ENCODE data around the gene KMT2E. TPM values are rescaled to one million over a fixed set of nuclear protein-coding genes. Genes with fewer than 3 reads are reported as not detected.

KMT2E gene
- total and polyA plus RNA-seq, 2 donors (not counting 1 experiment from before 2014, with no cell fraction given): 32.4 to 328 TPM

DNA sequence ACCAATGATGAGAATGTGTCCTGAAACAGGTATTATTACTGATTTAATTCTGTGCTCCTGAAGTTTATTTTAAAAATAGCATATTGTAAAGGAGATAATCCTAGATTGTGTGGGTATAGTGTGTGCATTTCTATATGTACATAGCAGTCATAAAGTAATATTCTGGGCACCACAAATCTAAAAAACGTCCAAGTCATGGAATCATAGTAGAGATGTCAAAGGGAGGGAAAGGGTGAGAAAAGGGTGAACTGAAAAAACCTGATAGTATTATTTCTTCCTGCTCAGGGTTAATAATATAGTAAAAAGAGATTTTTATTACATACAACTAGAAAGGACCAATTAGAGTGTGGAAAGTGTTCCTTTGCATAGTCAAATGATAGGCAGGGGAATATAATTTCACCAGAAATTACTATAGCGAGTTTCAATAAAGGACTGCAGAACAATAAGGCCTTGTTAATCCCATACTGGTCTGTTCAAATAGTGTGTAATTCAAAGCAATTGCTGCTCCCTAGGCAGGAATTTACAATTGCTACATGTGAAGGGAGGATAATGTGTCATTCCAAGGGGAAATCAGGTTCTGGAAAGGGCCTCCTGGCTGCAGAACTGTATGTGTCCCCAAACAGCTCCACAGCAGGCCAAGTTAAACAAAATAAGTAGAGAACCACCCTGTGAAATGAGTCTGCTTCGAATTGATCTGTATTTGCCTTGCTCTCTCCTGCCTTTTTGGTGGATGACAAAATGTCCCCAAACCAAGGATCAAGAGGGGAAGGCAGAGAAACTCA lies 42.5 kb upstream of the KMT2E start:
- H3K9me3 Mint-ChIP-seq (ENCODE audit: insufficient read depth): no peaks in the 10 kb centered on the region
- Histone ChIP-seq H3K4me3 (ENCODE audit: control extremely low read depth in 1 of 5, extremely low read depth in 1 of 5, insufficient read depth in 1 of 5, low read depth in 2 of 5, low read length in 4 of 5) (no peak overlapping the region), H3K36me3 (replicated peaks in 1 of 2; ENCODE audit: control extremely low read depth in 1 of 2, control insufficient read depth in 1 of 2, extremely low read depth in 1 of 2, insufficient read depth in 2 of 2, low read length in 1 of 2) (peaks cover 2 to 8% of the 10 kb centered on the region in 2 experiments), H3K4me2 (replicated peaks; ENCODE audit: low read depth, low read length, poor library complexity, severe bottlenecking) (no peak overlapping the region), H2AFZ (ENCODE audit: insufficient read depth, low read depth, low read length, poor library complexity, severe bottlenecking) (no peak overlapping the region), H3K27me3 (replicated peaks in 1 of 4; ENCODE audit: control extremely low read depth in 1 of 4, control insufficient read depth in 3 of 4, insufficient read depth in 4 of 4, low read length in 3 of 4) (no peaks in the 10 kb centered on the region), H4K20me1 (ENCODE audit: control insufficient read depth, insufficient read depth, low read length, poor library complexity, severe bottlenecking) (no peaks in the 10 kb centered on the region), H3K27ac (ENCODE audit: low read length in 2 of 2) (no peak overlapping the region), H3K79me2 (ENCODE audit: control insufficient read depth, insufficient read depth, low read length) (peaks cover 52% of the 10 kb centered on the region), H3K4me1 (ENCODE audit: control insufficient read depth in 2 of 2, insufficient read depth in 2 of 2, low read length in 2 of 2) (peaks cover 14% of the 10 kb centered on the region in 2 donors), H3K9me3 (ENCODE audit: control extremely low read depth in 1 of 3, control insufficient read depth in 2 of 3, insufficient read depth in 1 of 3, low read length in 2 of 3) (no peaks in the 10 kb centered on the region), H3K9ac (ENCODE audit: low read length) (no peak overlapping the region)
- DNase-seq (no peak), ATAC-seq (ENCODE audit: low read depth) (no peak)
- CTCF ChIA-PET: interaction anchor here (1.2 to 3.7 kb wide), 4 partner anchors 10 to 49 kb away, joined by 3 to 17 read pairs (median 4); no protein-coding TSS in a partner anchor
- peaks cover 34% of the 10 kb centered on the region for H3K4me1 Mint-ChIP-seq
- TF ChIP-seq, protein P1, sequence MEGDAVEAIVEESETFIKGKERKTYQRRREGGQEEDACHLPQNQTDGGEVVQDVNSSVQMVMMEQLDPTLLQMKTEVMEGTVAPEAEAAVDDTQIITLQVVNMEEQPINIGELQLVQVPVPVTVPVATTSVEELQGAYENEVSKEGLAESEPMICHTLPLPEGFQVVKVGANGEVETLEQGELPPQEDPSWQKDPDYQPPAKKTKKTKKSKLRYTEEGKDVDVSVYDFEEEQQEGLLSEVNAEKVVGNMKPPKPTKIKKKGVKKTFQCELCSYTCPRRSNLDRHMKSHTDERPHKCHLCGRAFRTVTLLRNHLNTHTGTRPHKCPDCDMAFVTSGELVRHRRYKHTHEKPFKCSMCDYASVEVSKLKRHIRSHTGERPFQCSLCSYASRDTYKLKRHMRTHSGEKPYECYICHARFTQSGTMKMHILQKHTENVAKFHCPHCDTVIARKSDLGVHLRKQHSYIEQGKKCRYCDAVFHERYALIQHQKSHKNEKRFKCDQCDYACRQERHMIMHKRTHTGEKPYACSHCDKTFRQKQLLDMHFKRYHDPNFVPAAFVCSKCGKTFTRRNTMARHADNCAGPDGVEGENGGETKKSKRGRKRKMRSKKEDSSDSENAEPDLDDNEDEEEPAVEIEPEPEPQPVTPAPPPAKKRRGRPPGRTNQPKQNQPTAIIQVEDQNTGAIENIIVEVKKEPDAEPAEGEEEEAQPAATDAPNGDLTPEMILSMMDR (IDR thresholded peaks at IDR 0.05): no peak
- no peak for TF ChIP-seq EZH2 (IDR thresholded peaks at IDR 0.05; ENCODE audit: borderline replicate concordance, insufficient read depth, low read depth, low read length, poor library complexity, severe bottlenecking)
- H3K4me3 Mint-ChIP-seq: no peak overlapping the region
- intact Hi-C loops (cut with micrococcal nuclease): no loop called here
- no peak overlapping the region for H3K27ac Mint-ChIP-seq
- POLR2A ChIA-PET: interaction anchor here (0.6 kb wide), 1 partner anchor 394 kb away, joined by 4 read pairs; no protein-coding TSS in a partner anchor
- WGBS (ENCODE audit: insufficient coverage): 60% methylated on average over 1 of the region's 3 CpGs
- H3K27me3 Mint-ChIP-seq: no peaks in the 10 kb centered on the region

DNA sequence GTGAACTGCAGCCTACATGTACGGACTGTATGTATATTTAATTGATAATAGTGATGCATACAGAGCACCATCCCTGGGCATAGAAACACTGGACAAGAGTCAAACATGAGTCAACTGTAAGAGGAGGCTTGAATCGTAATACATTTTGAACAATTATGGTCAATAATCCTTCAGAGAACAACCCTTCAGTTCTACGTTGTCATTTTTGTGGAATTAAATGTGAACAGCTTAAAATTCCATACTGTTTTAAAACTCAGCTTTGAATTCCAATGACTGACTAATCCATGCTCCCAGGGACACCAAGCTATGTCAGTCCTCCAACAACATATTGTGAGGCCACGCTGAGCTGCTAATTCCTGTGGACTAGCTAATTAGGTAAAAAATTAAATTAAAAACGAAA lies 41.5 kb upstream of the KMT2E start:
- peaks cover 50% of the 10 kb centered on the region for H3K79me2 ChIP-seq (ENCODE audit: control insufficient read depth, insufficient read depth, low read length)
- DNase-seq (no peak), ATAC-seq (ENCODE audit: low read depth) (no peak)
- Mint-ChIP-seq H3K4me3 (no peak overlapping the region), H3K9me3 (ENCODE audit: insufficient read depth) (no peaks in the 10 kb centered on the region), H3K4me1 (peaks cover 38% of the 10 kb centered on the region), H3K27me3 (no peaks in the 10 kb centered on the region), H3K27ac (no peak overlapping the region)
- H3K9ac ChIP-seq (ENCODE audit: low read length): no peak overlapping the region
- ChIA-PET POLR2A (no interaction called here), CTCF (interaction anchor here (1.2 to 3.7 kb wide), 5 partner anchors 9 to 50 kb away, joined by 3 to 17 read pairs (median 4); no protein-coding TSS in a partner anchor)
- no peak overlapping the region for H2AFZ ChIP-seq (ENCODE audit: insufficient read depth, low read depth, low read length, poor library complexity, severe bottlenecking)
- H3K27me3 ChIP-seq (replicated peaks in 1 of 4; ENCODE audit: control extremely low read depth in 1 of 4, control insufficient read depth in 3 of 4, insufficient read depth in 4 of 4, low read length in 3 of 4): no peaks in the 10 kb centered on the region
- TF ChIP-seq, protein P1 (IDR thresholded peaks at IDR 0.05): no peak
- TF ChIP-seq EZH2 (IDR thresholded peaks at IDR 0.05; ENCODE audit: borderline replicate concordance, insufficient read depth, low read depth, low read length, poor library complexity, severe bottlenecking): no peak
- intact Hi-C loops (cut with micrococcal nuclease): no loop called here
- H4K20me1 ChIP-seq (ENCODE audit: control insufficient read depth, insufficient read depth, low read length, poor library complexity, severe bottlenecking): no peaks in the 10 kb centered on the region
- peaks cover 2 to 3% of the 10 kb centered on the region in 2 experiments for H3K36me3 ChIP-seq (replicated peaks in 1 of 2; ENCODE audit: control extremely low read depth in 1 of 2, control insufficient read depth in 1 of 2, extremely low read depth in 1 of 2, insufficient read depth in 2 of 2, low read length in 1 of 2)
- H3K4me2 ChIP-seq (replicated peaks; ENCODE audit: low read depth, low read length, poor library complexity, severe bottlenecking): peak overlapping the region; percentile 8
- no peaks in the 10 kb centered on the region for H3K9me3 ChIP-seq (ENCODE audit: control extremely low read depth in 1 of 3, control insufficient read depth in 2 of 3, insufficient read depth in 1 of 3, low read length in 2 of 3)
- peaks cover 14% of the 10 kb centered on the region in 2 donors for H3K4me1 ChIP-seq (ENCODE audit: control insufficient read depth in 2 of 2, insufficient read depth in 2 of 2, low read length in 2 of 2)
- no peak overlapping the region for H3K27ac ChIP-seq (ENCODE audit: low read length in 2 of 2)
- no peak overlapping the region for H3K4me3 ChIP-seq (ENCODE audit: control extremely low read depth in 1 of 5, extremely low read depth in 1 of 5, insufficient read depth in 1 of 5, low read depth in 2 of 5, low read length in 4 of 5)
- no CpG with 5 or more reads among the region's 5 CpGs for WGBS (ENCODE audit: insufficient coverage)
